Large intestine (tissue), 3 donors: ENCODE data around the gene LGALS9C. TPM values are rescaled to one million over a fixed set of nuclear protein-coding genes. Genes with fewer than 3 reads are reported as not detected.
"Not testable (repeated sequence)": the region's sequence is repeated elsewhere in the genome, so short reads cannot be mapped to it uniquely, and the experiment has no call there.

Source experiments
- DNase-seq, 2 donors: peaks; one replicate each; pipeline versions ENCODE4 v3.0.0 to v3.0.0-alpha.2; 2013
- H3K27ac ChIP-seq: one replicate; pipeline ENCODE4 v1.5.1; 2013; ENCODE audit warnings: low read length
- H3K27me3 ChIP-seq: 2 replicates; pipeline ENCODE4 v1.6.1; 2013; ENCODE audit warnings: low read length; ENCODE audit not compliant: control insufficient read depth, insufficient read depth
- H3K36me3 ChIP-seq: 2 replicates; pipeline ENCODE4 v1.6.1; 2013; ENCODE audit warnings: low read length; ENCODE audit not compliant: control insufficient read depth, insufficient read depth
- H3K4me1 ChIP-seq: one replicate; pipeline ENCODE4 v1.6.1; 2013; ENCODE audit warnings: low read length; ENCODE audit not compliant: control insufficient read depth, insufficient read depth
- H3K4me3 ChIP-seq: one replicate; pipeline ENCODE4 v1.5.1; 2013; ENCODE audit warnings: low read length
- H3K9me3 ChIP-seq: one replicate; pipeline ENCODE4 v1.6.1; 2013; ENCODE audit warnings: mild to moderate bottlenecking, low read depth, low read length, moderate library complexity; ENCODE audit not compliant: control insufficient read depth
- WGBS: methylation state at CpG from one replicate; pipeline ENCODE4 v1.1.5; 2013; ENCODE audit warnings: low lambda C conversion rate; ENCODE audit not compliant: insufficient coverage; 5-methylcytosine and 5-hydroxymethylcytosine counted together
- polyA plus RNA-seq: library from polyadenylated mRNA; unstranded; fragments of 120-200 nt; gene quantifications from one replicate; pipeline ENCODE4 v1.2.1, GENCODE V29; 2013

The LGALS9C gene
- polyA plus RNA-seq, 1 donor: 0.51 TPM

GRCh38 chr17:18528899-18529500 is 52.4 kb downstream of the LGALS9C start:
- H3K4me1 ChIP-seq, H3K27ac ChIP-seq, DNase-seq, H3K27me3 ChIP-seq, H3K36me3 ChIP-seq, H3K4me3 ChIP-seq, H3K9me3 ChIP-seq: not testable (repeated sequence)
- WGBS: no CpG with 5 or more reads among the region's 4 CpGs

- H3K9me3 ChIP-seq, H3K27me3 ChIP-seq, H3K36me3 ChIP-seq, H3K4me1 ChIP-seq, H3K27ac ChIP-seq, DNase-seq, H3K4me3 ChIP-seq: not testable (repeated sequence)
Measured at GRCh38 chr17:18530405-18530804, 53.8 kb downstream of the LGALS9C start.

GRCh38 chr17:18542234-18542633 is 65.6 kb downstream of the LGALS9C start:
- not testable (repeated sequence) for H3K9me3 ChIP-seq, H3K4me3 ChIP-seq, H3K4me1 ChIP-seq, H3K36me3 ChIP-seq, DNase-seq, H3K27me3 ChIP-seq, H3K27ac ChIP-seq
- no CpG with 5 or more reads among the region's 5 CpGs for WGBS

- not testable (repeated sequence) for H3K36me3 ChIP-seq, H3K9me3 ChIP-seq, H3K4me1 ChIP-seq, H3K27ac ChIP-seq, H3K27me3 ChIP-seq, H3K4me3 ChIP-seq, DNase-seq
- no CpG with 5 or more reads among the region's 5 CpGs for WGBS
Measured at GRCh38 chr17:18542907-18543306, 66.3 kb downstream of the LGALS9C start.

Other genes with a start within 250 kb of the LGALS9C start
- gene FLII, start 218.1 kb upstream of the LGALS9C start, polyA plus RNA-seq: 161 TPM
- gene MIEF2, start 216.1 kb upstream of the LGALS9C start, polyA plus RNA-seq: 10.7 TPM
- gene TOP3A, start 161.8 kb upstream of the LGALS9C start, polyA plus RNA-seq: 26.4 TPM
- gene SMCR8, start 161.5 kb upstream of the LGALS9C start, polyA plus RNA-seq: 17.9 TPM
- 18.4 TPM for gene SHMT1, start 113.2 kb upstream of the LGALS9C start, polyA plus RNA-seq
- not detected for gene EVPLL, start 99.0 kb upstream of the LGALS9C start, polyA plus RNA-seq
- not detected for gene TBC1D28, start 167.6 kb downstream of the LGALS9C start, polyA plus RNA-seq
- gene FOXO3B, start 205.5 kb downstream of the LGALS9C start, polyA plus RNA-seq: 2.6 TPM